GM19328 (cell line): ENCODE measurements around the gene DMGDH.
"Not testable (repeated sequence)": the region's sequence is repeated elsewhere in the genome, so short reads cannot be mapped to it uniquely, and the experiment has no call there.

ENCODE experiments used
- ATAC-seq: cut with Tn5 transposase; IDR thresholded peaks from one replicate; pipeline ENCODE4 v1.9.1; 2021; ENCODE audit warnings: mild to moderate bottlenecking, moderate library complexity; ENCODE audit not compliant: unreplicated experiment

DMGDH gene

GRCh38 chr5:79020861-79021561, 48.5 kb downstream of the DMGDH start:
- ATAC-seq, result no peak

GRCh38 chr5:79014631-79015030, 54.8 kb downstream of the DMGDH start:
- ATAC-seq, result no peak

- no peak for ATAC-seq
These were observed 57.6 kb downstream of the DMGDH start for GRCh38 chr5:79011869-79012268.

GRCh38 chr5:79011219-79011836, 58.1 kb downstream of the DMGDH start:
- no peak for ATAC-seq

- no peak for ATAC-seq
These were observed 61.1 kb downstream of the DMGDH start for GRCh38 chr5:79008362-79008761.

GRCh38 chr5:79007872-79008271, 61.6 kb downstream of the DMGDH start:
- ATAC-seq, result no peak

- ATAC-seq, result no peak
These were observed 63.4 kb downstream of the DMGDH start for GRCh38 chr5:79005936-79006631.

- no peak for ATAC-seq
These were observed 64.3 kb downstream of the DMGDH start for GRCh38 chr5:79005151-79005550.

GRCh38 chr5:79002374-79002773, 67.1 kb downstream of the DMGDH start:
- ATAC-seq, result no peak

- ATAC-seq, result no peak
These were observed 68.0 kb downstream of the DMGDH start for GRCh38 chr5:79001471-79001870.

- no peak for ATAC-seq
These were observed 72.4 kb downstream of the DMGDH start for GRCh38 chr5:78997090-78997489.

GRCh38 chr5:78995521-78996007, 73.9 kb downstream of the DMGDH start:
- ATAC-seq, result no peak

- ATAC-seq, result no peak
These were observed 76.3 kb downstream of the DMGDH start for GRCh38 chr5:78993165-78993564.

- ATAC-seq, result no peak
These were observed 77.3 kb downstream of the DMGDH start for GRCh38 chr5:78992146-78992545.

GRCh38 chr5:78989080-78989479, 80.4 kb downstream of the DMGDH start:
- no peak for ATAC-seq

- no peak for ATAC-seq
These were observed 83.7 kb downstream of the DMGDH start for GRCh38 chr5:78985725-78986223.

GRCh38 chr5:78985116-78985724, 84.3 kb downstream of the DMGDH start, which contains the start of gene ARSB:
Gene ARSB, minus strand, starts transcription at chr5:78985310. Its CDS starts 62 bp downstream, at chr5:78985248.
- ATAC-seq, result peak; percentile 42

GRCh38 chr5:78984439-78985115, 84.9 kb downstream of the DMGDH start:
- ATAC-seq, result peak; percentile 51

GRCh38 chr5:78983601-78984438, 85.7 kb downstream of the DMGDH start:
- ATAC-seq, result no peak

- ATAC-seq, result not testable (repeated sequence)
These were observed 86.3 kb downstream of the DMGDH start for GRCh38 chr5:78983194-78983593.
